Mucosa of stomach (tissue), 1 donor: ENCODE measurements around the gene PPP1R3C.
A peak's percentile ranks its signal among the peaks of the same experiment; 100 is the strongest.

ENCODE experiments used
- H3K27me3 ChIP-seq: one replicate; pipeline ENCODE4 v1.7.0; 2013; ENCODE audit warnings: mild to moderate bottlenecking, low read length; ENCODE audit not compliant: control insufficient read depth, insufficient read depth
- H3K36me3 ChIP-seq: one replicate; pipeline ENCODE4 v1.7.0; 2013; ENCODE audit warnings: low read length; ENCODE audit not compliant: control insufficient read depth, insufficient read depth
- H3K4me1 ChIP-seq: one replicate; pipeline ENCODE4 v1.7.0; 2013; ENCODE audit warnings: mild to moderate bottlenecking, low read length; ENCODE audit not compliant: control insufficient read depth, insufficient read depth
- H3K4me3 ChIP-seq: one replicate; pipeline ENCODE4 v1.7.0; 2013; ENCODE audit warnings: low read length
- H3K9ac ChIP-seq: one replicate; pipeline ENCODE4 v1.7.0; 2013; ENCODE audit warnings: mild to moderate bottlenecking, low read length, moderate library complexity
- H3K9me3 ChIP-seq: one replicate; pipeline ENCODE4 v1.7.0; 2013; ENCODE audit warnings: mild to moderate bottlenecking, low read length, moderate library complexity; ENCODE audit not compliant: control insufficient read depth
- donor health status: Pancreatic carcinoma.

The PPP1R3C gene

GRCh38 chr10:91626936-91627335 lies 5.9 kb downstream of the PPP1R3C start:
- Histone ChIP-seq H3K27me3 (no peaks in the 10 kb centered on the region), H3K4me3 (no peak overlapping the region), H3K4me1 (no peaks in the 10 kb centered on the region), H3K9me3 (no peaks in the 10 kb centered on the region), H3K36me3 (no peaks in the 10 kb centered on the region), H3K9ac (no peak overlapping the region)

DNA sequence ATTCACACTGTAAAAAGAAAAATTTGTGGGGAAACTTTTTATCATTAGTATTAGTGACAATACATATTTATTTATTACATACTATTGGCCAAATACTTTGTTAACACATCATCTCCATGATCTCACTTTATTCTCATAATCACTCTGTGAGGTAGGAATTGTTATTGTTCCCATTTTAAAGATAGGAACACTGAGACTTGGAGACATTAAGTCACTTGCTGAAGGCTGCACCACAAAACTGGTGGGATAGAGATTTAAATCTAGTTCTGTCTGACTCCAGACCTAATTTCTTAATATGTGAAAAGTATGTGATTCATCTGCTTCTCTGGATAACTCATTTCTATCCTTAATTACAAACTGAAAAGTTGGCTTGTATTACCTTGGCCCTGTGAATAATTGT lies 8.2 kb downstream of the PPP1R3C start:
- no peaks in the 10 kb centered on the region for H3K4me1 ChIP-seq
- no peaks in the 10 kb centered on the region for H3K27me3 ChIP-seq
- H3K4me3 ChIP-seq, result no peak overlapping the region
- no peaks in the 10 kb centered on the region for H3K9me3 ChIP-seq
- H3K9ac ChIP-seq, result no peak overlapping the region
- no peaks in the 10 kb centered on the region for H3K36me3 ChIP-seq

GRCh38 chr10:91622601-91623000 lies 10.3 kb downstream of the PPP1R3C start:
- Histone ChIP-seq H3K4me1 (no peaks in the 10 kb centered on the region), H3K4me3 (no peak overlapping the region), H3K27me3 (no peaks in the 10 kb centered on the region), H3K9me3 (no peaks in the 10 kb centered on the region), H3K36me3 (no peaks in the 10 kb centered on the region), H3K9ac (no peak overlapping the region)

DNA sequence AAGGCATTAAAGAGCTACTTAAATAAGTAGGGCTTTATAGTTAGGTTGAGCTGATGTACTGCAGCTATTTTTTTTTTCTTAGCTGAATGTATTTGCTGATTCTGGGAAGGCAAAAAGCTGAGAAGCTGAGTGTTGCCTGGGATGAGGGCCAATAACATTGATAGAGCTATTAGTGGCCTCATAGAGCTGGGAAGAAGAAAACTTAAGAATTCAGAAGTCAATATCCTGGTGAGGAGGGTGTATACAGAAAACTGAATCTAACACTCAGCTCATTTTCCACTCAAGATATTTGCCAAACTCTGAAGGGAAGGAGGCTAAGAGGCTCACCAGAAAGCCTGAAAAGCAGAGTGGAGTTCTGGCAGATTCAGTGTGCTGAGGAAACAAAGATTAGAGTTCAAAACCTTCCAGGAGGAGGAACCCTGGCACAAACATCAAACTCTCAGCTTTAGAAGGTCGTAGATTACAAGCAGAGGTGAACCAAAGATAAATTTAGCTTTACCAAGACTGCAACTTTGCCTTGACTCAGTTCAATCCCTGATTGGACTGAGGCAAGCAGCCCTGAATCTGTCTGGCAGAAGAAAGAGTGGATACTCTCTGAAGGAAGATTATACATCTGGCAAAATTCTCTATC lies 11.3 kb downstream of the PPP1R3C start:
- Histone ChIP-seq H3K4me3 (no peak overlapping the region), H3K27me3 (no peaks in the 10 kb centered on the region), H3K9ac (no peak overlapping the region), H3K9me3 (no peaks in the 10 kb centered on the region), H3K36me3 (no peaks in the 10 kb centered on the region), H3K4me1 (peaks cover 5% of the 10 kb centered on the region)

GRCh38 chr10:91617072-91617609 lies 15.7 kb downstream of the PPP1R3C start:
- no peaks in the 10 kb centered on the region for H3K36me3 ChIP-seq
- H3K4me3 ChIP-seq, result no peak overlapping the region
- peaks cover 19% of the 10 kb centered on the region for H3K4me1 ChIP-seq
- no peaks in the 10 kb centered on the region for H3K27me3 ChIP-seq
- no peaks in the 10 kb centered on the region for H3K9me3 ChIP-seq
- no peak overlapping the region for H3K9ac ChIP-seq

DNA sequence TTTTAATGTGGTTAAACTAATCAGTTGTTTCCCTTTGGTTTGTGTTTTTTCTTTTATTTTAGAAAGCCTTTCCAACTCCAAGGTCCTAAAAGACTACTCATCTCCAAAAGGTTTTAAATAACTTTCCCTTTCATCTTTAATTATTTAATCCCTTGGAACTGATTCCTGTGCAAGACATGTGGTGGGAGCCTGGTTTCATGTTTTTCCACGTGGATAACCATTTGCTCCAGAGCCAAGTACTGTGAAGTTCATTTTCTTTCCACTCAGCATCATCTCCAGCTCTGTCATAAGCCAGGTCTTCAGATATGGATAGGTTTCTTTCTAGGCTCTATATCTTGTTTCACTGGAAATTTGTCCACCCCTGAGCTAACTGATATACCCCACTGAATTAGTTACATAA lies 16.7 kb downstream of the PPP1R3C start:
- no peaks in the 10 kb centered on the region for H3K27me3 ChIP-seq
- H3K4me1 ChIP-seq, result peaks cover 25% of the 10 kb centered on the region
- no peak overlapping the region for H3K9ac ChIP-seq
- no peaks in the 10 kb centered on the region for H3K36me3 ChIP-seq
- H3K9me3 ChIP-seq, result no peaks in the 10 kb centered on the region
- H3K4me3 ChIP-seq, result no peak overlapping the region

DNA sequence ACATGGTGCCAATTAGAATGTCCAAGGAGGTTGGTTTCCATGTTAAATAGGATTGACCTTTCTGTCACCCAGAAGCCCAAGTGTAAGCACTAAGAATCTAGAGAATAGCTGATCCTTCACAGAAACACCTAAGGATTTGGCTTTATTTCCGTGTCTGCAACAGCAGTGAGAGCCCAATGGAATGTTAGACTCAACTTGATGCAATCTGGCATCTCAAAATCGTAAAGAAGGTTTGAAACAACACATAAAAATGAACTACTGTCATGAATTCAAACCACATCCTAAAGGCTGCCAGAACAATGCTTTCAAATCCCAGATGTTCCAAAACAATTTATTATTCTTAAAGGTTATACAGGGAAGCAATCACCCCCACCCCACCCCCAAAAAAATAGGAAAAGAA lies 18.6 kb downstream of the PPP1R3C start:
- peaks cover 28% of the 10 kb centered on the region for H3K4me1 ChIP-seq
- H3K27me3 ChIP-seq, result no peaks in the 10 kb centered on the region
- H3K9ac ChIP-seq, result no peak overlapping the region
- H3K9me3 ChIP-seq, result no peaks in the 10 kb centered on the region
- no peaks in the 10 kb centered on the region for H3K36me3 ChIP-seq
- H3K4me3 ChIP-seq, result no peak overlapping the region

- Histone ChIP-seq H3K27me3 (no peaks in the 10 kb centered on the region), H3K4me1 (peaks cover 35% of the 10 kb centered on the region), H3K4me3 (no peak overlapping the region), H3K36me3 (no peaks in the 10 kb centered on the region), H3K9me3 (no peaks in the 10 kb centered on the region), H3K9ac (no peak overlapping the region)
Observed at GRCh38 chr10:91613411-91614187, 19.3 kb downstream of the PPP1R3C start.

DNA sequence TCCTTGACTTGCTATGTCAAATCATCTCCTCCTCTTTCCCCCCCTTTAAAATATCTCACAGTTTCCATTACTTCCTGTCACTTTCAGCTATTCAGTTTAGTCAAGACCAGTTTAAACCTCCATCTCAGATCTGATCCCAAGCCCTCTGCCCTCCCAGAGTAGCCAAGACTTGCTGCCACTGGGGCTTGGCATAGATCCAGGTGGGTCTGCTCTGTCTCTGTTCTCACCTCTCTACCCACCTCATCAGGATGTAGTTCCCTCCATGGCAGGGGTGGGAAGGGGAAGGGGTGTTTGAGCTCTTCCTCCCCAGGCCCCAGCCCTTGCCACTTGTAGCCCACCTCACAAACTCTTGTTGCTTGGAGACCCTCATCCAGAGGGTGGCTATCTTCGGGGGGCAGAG lies 22.0 kb downstream of the PPP1R3C start:
- H3K4me3 ChIP-seq, result no peak overlapping the region
- no peaks in the 10 kb centered on the region for H3K36me3 ChIP-seq
- no peaks in the 10 kb centered on the region for H3K27me3 ChIP-seq
- H3K9me3 ChIP-seq, result no peaks in the 10 kb centered on the region
- no peak overlapping the region for H3K9ac ChIP-seq
- peaks cover 37% of the 10 kb centered on the region for H3K4me1 ChIP-seq

- H3K9me3 ChIP-seq, result no peaks in the 10 kb centered on the region
- H3K9ac ChIP-seq, result no peak overlapping the region
- peaks cover 37% of the 10 kb centered on the region for H3K4me1 ChIP-seq
- H3K36me3 ChIP-seq, result no peaks in the 10 kb centered on the region
- H3K4me3 ChIP-seq, result no peak overlapping the region
- no peaks in the 10 kb centered on the region for H3K27me3 ChIP-seq
Observed at GRCh38 chr10:91610444-91610843, 22.4 kb downstream of the PPP1R3C start.

DNA sequence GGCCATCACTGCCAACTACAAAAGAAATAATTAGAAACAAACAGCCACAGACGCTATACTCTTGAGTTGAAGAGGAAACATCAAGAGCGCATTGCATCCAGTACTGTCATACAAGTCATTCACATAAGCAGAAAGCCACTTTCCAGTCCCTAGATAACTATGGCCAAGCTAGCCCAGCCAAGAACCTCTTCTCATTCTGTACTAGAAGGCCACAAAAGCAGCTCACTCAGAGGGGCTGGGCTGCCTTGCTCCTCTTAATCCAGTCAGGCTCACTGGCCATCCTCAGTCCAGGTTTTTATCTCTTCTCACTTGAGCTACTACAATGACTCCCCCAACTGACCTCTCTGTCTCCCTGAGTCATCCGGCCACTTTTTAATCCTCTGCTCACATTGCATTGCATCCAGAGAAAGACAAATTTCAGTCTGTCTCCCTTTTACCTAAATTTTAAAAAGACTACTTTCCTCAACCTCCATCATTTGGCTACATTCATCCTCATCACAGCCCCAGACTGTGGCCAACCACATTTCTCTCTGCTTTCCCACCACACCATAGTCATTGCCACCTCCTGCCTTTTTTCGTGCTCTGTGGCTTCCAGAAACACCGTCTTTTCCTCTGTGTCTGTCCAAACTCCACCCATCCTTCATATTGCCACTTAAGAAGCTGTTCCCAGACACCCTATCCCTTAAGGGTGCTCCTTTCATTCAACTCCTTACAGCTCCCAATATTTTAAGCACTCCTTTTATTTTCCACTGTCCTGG lies 25.0 kb downstream of the PPP1R3C start:
- no peak overlapping the region for H3K4me3 ChIP-seq
- peak overlapping the region; percentile 15 for H3K9ac ChIP-seq

GRCh38 chr10:91605968-91606367 lies 26.9 kb downstream of the PPP1R3C start:
- Histone ChIP-seq H3K4me1 (peaks cover 24% of the 10 kb centered on the region), H3K27me3 (no peaks in the 10 kb centered on the region), H3K4me3 (no peak overlapping the region)

More for the DNA sequence above, 25.0 kb downstream of the PPP1R3C start:
- Histone ChIP-seq H3K9me3 (no peaks in the 10 kb centered on the region), H3K36me3 (no peaks in the 10 kb centered on the region), H3K27me3 (no peaks in the 10 kb centered on the region), H3K4me1 (peaks cover 28% of the 10 kb centered on the region)

More at GRCh38 chr10:91605968-91606367, 26.9 kb downstream of the PPP1R3C start:
- Histone ChIP-seq H3K9ac (no peak overlapping the region), H3K36me3 (no peaks in the 10 kb centered on the region), H3K9me3 (no peaks in the 10 kb centered on the region)
